Mammary epithelial cell (primary cell): ENCODE data around the gene AKAP10.

Experiments used
- EZH2 ChIP-seq: IDR thresholded peaks from 2 replicates; pipeline ENCODE4 v1.6.1; 2012; ENCODE audit warnings: low read length, inconsistent platforms, borderline replicate concordance
- TF ChIP-seq, protein P1 (sequence below), 2 donors: IDR thresholded peaks in 1 of 2; conservative IDR thresholded peaks in 1 of 2; 2 replicates each; pipeline ENCODE4 v1.5.1; 2011 to 2012; ENCODE audit warnings: inconsistent platforms in 2 of 2, low read length in 2 of 2, mild to moderate bottlenecking in 2 of 2, control low read depth in 1 of 2, low read depth in 1 of 2; ENCODE audit not compliant: insufficient read depth in 1 of 2; ENCODE audit errors: extremely low read depth in 1 of 2

DNA sequence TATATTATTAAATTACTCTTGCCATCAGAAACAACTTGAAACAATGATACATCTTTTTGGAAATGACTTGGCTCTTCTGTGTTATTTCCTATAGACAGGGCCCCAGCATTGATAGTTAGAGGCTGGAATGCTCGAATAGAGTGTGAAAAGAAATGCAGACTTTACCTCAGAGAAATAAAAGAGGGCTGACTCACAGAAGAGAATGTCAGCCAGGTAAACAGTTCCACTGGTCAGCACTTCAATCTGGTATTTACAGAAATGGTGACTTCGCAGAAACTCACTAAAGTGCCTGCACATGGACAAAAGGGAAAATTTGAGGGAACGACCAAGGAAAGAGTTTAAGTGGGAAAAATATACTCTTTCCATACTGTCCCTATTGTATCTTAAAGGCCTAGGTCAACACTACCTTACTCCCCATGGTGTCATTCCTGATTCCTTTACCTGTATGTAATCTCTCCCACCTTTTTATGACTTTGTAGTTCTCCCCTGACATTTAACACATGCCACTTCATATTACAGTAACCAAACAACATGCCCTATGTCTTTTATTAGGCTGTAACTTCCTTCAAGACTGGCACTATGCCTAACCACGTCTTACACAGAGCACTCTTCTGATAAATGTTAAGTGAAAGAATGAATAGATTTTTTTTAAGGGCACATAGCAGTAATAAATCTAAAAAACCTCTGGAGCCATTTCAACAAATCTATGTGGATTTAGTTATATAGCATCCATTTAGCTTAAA lies 36.7 kb downstream of the AKAP10 start:
- TF ChIP-seq, protein P1, sequence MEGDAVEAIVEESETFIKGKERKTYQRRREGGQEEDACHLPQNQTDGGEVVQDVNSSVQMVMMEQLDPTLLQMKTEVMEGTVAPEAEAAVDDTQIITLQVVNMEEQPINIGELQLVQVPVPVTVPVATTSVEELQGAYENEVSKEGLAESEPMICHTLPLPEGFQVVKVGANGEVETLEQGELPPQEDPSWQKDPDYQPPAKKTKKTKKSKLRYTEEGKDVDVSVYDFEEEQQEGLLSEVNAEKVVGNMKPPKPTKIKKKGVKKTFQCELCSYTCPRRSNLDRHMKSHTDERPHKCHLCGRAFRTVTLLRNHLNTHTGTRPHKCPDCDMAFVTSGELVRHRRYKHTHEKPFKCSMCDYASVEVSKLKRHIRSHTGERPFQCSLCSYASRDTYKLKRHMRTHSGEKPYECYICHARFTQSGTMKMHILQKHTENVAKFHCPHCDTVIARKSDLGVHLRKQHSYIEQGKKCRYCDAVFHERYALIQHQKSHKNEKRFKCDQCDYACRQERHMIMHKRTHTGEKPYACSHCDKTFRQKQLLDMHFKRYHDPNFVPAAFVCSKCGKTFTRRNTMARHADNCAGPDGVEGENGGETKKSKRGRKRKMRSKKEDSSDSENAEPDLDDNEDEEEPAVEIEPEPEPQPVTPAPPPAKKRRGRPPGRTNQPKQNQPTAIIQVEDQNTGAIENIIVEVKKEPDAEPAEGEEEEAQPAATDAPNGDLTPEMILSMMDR (conservative IDR thresholded peaks at IDR 0.05 in 1 of 2, IDR thresholded peaks at IDR 0.05 in 1 of 2; ENCODE audit: extremely low read depth in 1 of 2, insufficient read depth in 1 of 2, low read depth in 1 of 2, low read length in 2 of 2), result no peak
- no peak for TF ChIP-seq EZH2
